GM21737 (cell line): ENCODE data around the gene CCL20.
"Not testable (repeated sequence)": the region's sequence is repeated elsewhere in the genome, so short reads cannot be mapped to it uniquely, and the experiment has no call there.

ENCODE experiments used
- ATAC-seq: cut with Tn5 transposase; IDR thresholded peaks from one replicate; pipeline ENCODE4 v1.9.1; 2021; ENCODE audit warnings: mild to moderate bottlenecking, moderate library complexity; ENCODE audit not compliant: unreplicated experiment

CCL20 gene

DNA sequence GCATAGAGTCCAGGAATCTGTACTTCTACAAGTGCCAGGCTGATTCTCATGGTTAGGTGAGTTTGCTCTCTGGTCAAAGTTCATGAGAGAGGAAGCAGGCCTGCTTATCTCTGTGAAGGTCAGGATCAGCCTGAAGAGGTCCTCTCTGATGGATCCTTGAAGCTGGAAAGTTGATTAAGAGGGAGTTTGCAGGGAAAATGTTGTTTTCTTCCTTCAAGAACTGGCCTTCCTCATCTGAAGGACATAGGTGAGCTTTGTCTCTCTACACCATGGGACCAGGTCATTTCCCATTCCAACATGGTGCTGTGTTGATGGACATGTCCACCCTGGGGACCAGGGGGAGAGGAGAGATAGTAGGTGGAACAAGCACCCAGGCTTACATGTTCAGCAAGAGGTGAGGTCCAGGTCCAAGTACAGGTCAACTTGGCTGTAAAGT is 14.9 kb downstream of the CCL20 start:
- no peak for ATAC-seq

DNA sequence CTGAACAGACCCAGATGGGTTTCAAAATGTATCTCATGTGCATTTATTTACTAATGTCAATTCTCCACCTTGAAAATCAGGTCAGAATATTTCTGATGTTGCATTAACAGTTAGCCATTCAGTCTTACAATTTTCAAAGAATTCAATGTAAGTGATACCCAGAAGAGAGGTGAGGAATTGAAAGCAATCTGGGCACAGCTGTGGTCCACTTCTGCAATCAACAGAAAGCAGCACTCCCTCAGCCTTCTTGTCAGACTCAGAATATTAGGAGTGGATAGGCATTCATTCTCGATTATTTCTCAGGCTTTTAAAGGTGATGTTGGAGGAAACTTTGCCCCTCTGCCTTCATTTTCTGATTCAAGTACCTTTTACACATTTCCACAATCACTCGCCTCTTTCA is 15.7 kb downstream of the CCL20 start:
- no peak for ATAC-seq

DNA sequence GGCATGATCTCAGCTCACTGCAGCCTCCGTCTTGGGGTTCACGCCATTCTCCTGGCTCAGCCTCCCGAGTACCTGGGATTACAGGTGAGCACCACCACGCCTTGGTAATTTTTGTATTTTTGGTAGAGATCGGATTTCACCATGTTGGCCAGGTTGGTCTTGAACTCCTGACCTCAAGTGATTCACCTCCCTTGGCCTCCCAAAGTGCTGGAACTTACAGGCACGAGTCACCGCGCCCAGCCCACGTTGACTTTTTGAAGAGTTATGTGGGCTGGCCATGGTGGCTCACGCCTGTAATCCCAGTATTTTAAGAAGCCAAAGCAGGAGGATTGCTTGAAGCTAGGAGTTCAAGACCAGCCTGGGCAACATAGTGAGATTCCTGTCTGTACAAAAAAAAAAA is 20.8 kb downstream of the CCL20 start:
- no peak for ATAC-seq

DNA sequence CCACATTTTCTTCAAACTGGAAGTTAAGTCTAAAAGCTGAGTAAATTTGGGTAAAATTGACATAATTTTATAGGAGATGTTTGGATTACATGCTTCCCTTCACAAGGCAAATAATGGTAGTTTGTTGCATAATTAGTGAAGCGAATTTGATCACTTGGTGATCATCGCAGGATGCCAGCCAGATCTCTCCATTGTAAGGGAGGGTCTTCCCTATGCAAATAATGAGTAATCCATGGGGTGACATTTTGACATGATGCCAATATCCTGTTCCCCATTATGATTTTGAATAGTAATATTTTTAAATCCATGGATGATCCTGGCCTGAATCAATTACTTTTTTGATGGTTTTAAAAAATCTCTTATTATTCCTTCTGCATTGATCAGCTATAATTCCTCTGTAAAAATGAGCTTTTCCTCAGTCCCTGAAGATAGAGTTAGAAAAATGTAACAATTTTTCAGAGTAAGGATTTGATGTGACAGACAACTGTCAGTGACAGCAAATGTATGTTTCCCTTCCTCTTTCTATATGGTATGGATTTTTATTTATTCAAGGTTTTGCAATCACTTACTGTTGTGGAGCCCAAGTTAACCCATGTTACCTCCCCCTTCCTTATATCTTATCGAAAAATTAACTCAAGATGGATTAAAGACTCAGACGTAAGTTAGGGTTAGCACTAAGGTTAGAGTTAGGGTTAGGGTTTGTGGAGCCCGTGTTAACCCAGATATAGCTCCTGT is 21.4 kb downstream of the CCL20 start:
- no peak for ATAC-seq

DNA sequence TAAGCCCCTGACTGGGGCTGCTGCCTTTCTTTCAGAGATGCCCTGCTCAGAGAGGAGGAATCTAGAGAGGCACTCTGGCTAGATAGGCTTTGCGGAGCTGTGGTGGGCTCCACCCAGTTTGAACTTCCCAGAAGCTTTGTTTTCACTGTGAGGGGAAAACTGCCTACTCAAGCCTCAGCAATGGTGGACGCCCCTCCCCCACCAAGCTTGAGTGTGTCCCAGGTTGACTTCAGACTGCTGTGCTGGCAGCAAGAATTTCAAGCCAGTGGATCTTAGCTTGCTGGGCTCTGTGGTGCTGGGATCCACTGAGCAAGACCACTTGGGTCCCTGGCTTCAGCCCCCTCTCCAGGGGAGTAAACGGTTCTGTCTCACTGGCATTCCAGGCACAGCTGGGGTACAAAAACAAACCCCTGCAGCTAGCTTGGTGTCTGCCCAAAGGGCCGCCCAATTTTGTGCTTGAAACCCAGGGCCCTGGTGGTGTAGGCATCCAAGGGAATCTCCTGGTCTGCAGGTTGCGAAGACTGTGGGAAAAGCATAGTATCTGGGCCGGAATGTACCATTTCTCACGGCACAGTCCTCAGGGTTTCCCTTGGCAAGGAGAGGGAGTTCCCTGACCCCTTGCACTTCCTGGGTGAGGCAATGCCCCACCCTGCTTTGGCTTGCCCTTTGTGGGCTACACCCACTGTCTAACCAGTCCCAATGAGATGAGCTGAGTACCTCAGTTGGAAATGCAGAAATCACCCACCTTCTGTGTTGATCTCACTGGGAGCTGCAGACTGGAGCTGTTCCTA is 25.9 kb downstream of the CCL20 start:
- not testable (repeated sequence) for ATAC-seq

DNA sequence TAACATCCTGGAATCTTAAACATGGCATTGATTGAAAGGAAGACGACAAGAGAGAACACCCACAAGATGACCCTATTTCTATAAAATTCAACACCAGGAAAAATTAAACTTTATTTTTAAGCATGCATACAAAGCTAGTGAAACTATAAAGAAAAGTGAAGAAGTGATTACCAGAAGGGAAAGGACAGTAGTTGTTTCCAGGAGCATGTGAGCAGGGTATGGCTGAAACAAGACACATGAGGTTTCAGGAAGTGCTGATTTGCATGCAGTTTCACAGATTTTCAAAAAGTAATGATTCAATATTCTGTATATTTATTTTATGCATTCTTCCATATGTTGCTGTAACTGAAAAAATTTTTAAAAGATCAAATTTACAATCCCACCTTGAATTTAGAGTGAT is 33.2 kb downstream of the CCL20 start:
- ATAC-seq, result no peak

DNA sequence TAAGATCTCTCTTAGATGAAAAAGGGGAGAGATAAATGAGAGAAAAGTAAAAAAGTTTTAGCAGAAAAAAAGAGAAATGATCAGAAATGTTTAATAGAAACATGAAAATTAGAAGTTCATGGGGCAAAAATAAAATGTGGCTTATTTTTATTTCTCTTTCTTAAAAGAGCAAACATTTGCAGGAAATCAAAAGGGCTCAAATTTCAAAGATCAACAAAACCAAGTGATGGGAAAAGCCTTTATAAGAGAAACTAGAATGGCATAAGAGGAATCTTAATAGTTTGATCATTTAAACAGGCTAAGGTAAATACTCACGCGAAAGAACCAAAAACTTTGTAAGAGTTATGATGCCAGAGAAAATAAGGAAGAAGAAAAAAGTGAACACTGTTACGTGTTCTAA is 34.5 kb downstream of the CCL20 start:
- no peak for ATAC-seq

DNA sequence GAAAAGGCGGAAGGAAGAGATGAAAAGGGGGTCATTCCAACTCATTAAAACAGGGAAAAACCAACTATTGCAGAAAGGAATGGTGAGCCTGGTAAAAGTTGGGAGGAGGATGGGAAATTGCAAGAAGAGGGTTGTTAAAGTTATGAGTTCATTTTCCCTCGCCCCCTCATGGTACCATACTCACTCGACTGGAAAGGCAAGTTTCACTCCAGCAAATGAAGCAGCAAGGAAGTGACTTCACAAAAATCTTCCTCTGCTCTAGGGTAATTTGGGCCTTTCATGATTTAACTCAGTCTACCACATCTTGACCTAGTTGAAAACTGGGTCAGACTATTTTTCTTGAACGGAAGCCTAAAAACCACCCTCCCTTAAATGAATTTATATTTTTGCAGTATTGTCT is 34.9 kb downstream of the CCL20 start:
- no peak for ATAC-seq

DNA sequence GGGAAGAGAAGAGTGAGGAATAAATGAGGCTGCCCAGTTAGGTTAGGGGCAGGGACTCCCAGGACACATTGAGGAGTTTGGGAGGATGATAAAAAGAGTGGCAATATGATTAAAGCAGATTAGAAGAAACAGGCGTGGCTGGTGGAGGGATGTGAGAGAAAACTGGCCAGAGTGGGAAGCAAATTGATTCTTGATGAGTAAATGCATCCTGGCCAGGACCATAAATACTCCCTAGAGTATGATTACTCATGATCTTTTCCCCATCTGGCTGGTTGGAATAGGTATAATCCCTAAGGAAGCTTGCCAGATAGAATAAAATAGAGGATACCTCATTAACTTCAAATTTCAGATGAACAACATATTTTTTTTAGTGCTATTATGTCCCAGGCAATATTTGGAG is 36.3 kb downstream of the CCL20 start:
- ATAC-seq, result no peak

DNA sequence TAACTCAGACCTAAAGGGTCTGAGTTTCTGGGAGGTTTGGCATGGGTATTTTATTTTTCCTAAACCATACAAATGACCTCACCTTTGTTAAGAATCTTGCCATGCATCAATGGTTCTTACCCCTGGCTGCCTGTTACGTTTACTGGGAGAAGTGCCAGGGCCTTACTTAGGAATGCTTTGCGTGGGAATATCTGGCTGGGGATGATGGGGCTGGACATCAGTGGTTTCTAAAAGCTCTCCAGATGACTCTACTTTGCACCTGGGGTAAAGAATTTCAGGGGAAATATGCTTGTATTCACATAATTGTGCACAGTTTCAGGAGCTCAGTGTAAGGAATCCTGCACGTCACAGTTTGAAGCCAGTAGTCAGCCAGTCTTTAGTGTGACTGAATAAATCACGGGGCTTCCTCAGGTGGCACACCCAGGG is 39.6 kb downstream of the CCL20 start:
- ATAC-seq, result no peak

DNA sequence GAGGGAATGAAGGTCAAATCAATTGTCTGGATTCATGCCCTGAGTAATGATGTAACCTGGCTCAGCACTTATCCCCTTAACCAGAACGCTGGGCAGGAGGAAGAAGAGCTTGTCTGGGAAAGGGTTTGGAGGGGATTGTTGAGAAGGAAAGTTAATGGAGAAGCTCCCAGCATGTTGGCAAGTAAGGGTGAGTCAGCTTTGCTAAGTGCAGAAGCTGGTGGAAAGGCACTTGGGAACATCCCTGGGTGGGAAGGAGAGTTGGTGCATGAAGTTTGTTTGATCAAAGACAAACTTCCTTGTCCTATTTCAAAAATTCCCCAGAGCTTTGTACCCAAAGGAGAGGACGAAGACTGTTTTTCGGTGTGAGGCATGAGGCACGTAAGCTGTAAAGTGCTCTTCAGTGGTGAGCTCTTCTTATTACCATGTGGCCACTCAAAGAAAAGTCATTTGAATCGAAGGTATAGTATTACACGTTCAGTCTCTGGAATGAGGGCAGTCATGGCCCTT is 40.2 kb downstream of the CCL20 start:
- no peak for ATAC-seq

DNA sequence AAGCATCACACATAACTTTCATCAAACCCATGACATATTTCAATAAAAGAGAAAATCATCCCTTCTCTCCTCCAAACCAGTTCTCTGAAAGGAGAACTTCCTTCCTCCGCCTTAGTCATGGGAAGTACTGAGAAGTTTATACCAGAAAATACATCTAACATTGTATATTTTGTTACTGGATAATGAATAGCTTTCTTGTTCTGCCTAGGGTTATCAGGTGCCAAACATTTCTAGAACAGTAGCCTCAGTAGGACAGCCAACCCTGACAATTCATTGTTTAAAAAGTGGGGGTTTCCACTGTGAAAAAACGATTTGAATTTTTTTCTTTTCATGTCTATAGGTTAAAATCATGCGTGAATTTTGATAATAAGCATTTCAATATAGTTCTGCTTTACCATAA is 41.8 kb downstream of the CCL20 start:
- no peak for ATAC-seq

DNA sequence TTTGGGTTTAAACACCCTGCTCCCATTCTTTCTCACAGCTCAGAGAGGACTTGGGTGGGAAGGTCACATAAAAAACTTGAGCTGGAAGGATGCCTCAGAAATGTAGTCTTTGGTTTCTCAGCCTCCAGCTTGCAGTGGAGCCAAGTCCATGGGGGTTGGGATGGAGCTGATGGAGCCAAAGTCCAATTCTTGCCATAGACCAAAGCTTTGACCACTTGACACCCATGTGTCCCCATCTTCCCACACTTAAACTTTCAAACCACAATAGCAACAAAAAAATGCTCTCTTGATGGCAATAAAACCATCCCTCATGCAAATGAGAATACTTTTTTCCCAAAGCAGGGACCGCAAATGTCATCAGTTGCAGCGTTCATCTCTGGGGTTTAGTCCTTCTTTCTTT is 43.1 kb downstream of the CCL20 start:
- no peak for ATAC-seq

DNA sequence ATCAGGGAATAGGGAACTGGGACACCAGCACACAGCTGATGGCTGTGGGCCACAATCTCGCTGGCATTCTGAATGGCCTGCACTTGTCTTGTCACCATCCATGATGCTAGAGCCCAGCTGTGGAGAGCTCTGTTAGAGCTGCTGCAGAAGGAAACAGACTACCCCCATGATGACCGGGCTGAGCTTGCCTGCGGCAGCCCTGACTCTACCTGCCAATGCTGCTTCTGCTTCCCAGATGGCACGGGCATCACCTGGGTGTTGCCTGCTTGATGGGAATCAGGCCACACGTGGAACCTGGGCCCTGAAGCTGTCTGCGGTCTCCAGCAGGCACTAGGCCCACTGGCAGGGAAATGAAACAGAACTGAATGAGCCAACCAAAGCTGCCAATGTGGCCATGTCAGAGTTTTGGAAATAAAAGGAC is 46.6 kb downstream of the CCL20 start:
- ATAC-seq, result no peak

DNA sequence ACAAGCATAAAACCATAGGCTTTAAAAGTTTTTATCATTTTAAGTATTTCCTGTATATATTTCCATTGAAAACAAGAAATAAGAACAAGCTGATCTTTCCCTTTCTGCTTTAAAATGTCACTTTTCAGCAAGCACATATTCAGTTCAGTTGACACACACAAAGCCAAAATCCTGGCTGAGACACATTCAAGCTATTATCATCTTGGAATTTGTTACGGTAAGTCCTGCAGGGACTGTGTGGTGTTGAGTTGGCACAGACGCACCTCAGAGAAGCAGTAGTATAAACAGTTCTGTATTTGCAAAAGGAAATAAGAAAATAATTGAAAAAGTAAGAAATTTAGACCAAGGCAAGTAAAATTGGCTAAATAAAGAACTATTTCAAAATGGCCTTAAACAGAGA is 47.4 kb downstream of the CCL20 start:
- no peak for ATAC-seq

DNA sequence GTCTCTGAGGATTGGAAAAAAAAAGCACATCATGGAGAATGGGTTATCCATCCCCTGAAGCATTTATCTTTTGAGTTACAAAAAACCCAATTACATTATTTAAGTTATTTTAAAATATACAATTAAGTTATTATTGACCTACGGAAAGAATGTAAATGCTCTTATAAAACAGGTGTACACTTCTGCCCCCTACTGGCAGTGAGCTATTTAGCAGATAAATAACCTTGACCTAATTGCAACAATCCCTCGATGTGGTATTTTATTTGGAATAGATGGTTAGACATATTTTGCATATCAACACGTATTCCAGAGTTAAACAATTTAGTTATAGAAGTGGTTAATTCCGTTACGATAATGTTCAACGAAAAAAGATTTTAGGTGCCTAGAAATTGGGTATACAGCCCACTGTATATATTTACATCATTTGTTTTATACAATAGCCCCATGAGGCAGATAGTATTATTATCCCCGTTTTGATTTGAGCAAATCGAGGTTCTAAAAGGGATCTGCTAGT is 48.6 kb downstream of the CCL20 start:
- no peak for ATAC-seq

DNA sequence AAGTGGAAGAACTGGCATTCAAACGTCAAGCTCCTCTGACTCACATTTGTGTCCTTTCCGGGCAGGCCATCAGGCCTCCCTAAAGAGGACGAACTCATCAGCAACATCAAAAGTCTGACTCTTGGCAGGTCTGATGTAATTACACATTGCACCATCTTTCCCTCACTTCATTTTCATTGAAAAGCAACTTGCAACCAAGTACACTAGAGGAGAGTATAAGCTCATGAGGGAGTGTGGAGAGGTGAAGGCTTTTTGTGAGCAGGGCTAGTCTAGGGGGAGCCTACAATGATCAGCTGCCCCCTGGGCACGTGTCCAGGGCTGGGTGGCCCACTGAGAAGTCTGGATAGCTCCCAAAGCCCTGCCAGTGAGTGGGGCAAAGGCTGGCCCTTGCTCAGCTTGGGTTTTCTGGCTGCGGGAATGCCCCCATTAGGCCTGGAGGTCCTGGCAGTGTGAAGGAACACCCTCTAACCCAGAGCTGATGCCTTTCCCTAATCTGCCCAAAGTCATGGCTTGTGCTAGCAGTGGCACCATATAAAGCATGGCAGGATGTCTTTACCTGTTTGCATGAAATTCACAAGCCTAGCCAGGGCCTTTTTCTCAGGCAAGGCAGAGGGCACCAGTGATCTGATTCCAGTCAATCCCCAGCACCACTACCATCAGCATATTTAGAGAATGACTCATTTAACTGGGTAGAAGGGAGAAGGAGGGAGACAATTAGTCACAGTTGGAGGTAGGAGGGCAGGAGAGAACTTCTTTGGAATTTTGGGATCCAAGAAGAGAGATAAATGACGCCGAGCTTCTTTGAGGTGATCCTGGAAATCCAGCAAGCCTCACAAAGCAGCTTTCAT is 49.3 kb downstream of the CCL20 start:
- ATAC-seq, result no peak

DNA sequence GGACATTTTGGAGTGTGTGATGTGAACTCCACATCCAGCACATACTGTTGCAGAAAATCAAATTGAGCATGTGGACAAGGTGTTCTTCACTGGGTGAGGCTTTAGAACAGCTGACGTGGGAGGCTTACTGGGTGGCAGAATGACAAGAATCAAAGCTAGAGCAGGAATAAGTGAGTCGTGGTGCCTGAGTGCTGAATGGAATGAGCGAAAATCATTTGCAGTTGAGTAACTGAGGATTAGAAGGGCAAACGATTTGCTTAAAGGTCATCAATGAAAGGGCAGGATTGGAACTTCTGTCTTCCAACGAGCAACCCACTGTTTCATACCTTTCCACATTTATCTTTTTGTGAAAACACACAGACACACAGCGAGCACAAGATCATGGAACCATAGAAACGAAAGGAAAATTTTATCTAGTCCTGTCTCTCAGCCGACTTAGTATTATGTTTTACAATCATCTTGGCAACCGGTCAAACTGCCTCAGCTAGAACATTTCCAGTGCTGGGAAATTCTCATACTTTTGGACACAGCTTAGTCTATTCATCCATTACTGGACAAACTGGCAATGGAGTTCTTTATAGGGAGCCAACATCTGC is 50.6 kb downstream of the CCL20 start:
- no peak for ATAC-seq

DNA sequence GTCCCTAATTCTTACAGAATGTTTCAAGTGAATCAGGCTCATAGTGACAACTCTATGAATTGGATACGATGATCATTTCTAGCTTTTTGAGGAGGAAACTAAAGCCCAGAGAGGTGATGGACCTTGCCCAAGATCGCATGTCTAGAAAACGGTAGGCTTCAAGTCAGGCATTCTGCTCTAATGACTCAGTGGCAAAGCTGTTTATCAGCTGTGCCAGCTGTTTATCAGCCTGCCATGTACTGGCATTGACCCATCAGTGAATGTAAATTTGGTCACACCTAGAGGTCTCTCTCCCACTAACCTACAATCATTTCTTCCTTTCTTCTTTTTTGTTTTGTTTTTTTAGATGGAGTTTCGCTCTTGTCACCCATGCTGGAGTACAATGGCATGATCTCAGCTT is 51.6 kb downstream of the CCL20 start:
- no peak for ATAC-seq
